Panc1 (cell line): Measurements from ENCODE around the gene CELF2.

Source experiments
- CTCF ChIP-seq: fragments of 450-650 bp; IDR thresholded peaks from 2 replicates; pipeline ENCODE4 v1.5.1; 2017; ENCODE audit warnings: mild to moderate bottlenecking
- POLR2AphosphoS5 ChIP-seq: IDR thresholded peaks from 2 replicates; pipeline ENCODE4 v1.6.1; 2012; ENCODE audit warnings: mild to moderate bottlenecking, low read depth, low read length, moderate library complexity
- REST ChIP-seq, 2 experiments: IDR thresholded peaks; 2 replicates each; pipeline ENCODE4 v1.6.1; 2011 to 2012; ENCODE audit warnings: low read depth in 2 of 2, control low read depth in 1 of 2, low read length in 1 of 2, mild to moderate bottlenecking in 1 of 2, moderate library complexity in 1 of 2; ENCODE audit not compliant: insufficient read depth in 1 of 2
- SIN3A ChIP-seq: IDR thresholded peaks from 2 replicates; pipeline ENCODE4 v1.6.1; 2012; ENCODE audit warnings: low read depth, mild to moderate bottlenecking, low read length, moderate library complexity, borderline replicate concordance; ENCODE audit not compliant: insufficient read depth

DNA sequence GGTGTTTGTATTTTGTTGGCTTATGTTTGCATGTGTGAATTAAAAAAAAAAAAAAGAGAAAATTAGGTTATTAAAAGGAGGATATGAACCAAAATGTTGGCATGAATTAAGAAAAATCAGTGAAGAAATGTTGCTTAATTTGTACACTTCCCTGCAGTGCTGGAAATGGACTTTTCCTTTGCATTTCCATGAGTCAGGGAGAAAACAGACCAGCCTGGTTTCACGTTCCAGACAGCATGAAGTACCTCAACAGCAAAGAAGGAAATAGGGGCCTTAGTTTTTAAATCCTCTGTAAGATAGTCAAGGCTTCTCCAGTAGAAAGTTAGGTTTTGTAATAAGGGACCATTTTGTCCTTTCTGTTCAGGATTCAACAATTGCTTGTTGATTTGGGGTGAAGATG is 159.7 kb downstream of the CELF2 start:
- TF ChIP-seq REST (IDR thresholded peaks at IDR 0.05; ENCODE audit: insufficient read depth in 1 of 2, low read depth in 2 of 2, low read length in 1 of 2): no peak
- no peak for TF ChIP-seq CTCF
- no peak for TF ChIP-seq POLR2AphosphoS5
- no peak for TF ChIP-seq SIN3A
